Testis (tissue), 2 donors: Measurements from ENCODE around the gene FAM98C.

ENCODE experiments used
- CTCF ChIP-seq, 3 experiments: fragments of 450-650 bp in 2 of 3; fragments of 200-600 bp in 1 of 3; sonication (generic) in 1 of 3; IDR thresholded peaks; one replicate each; pipeline ENCODE4 v1.5.1; 2016 to 2019; ENCODE audit warnings: antibody characterized with exemption in 3 of 3, mild to moderate bottlenecking in 2 of 3, moderate library complexity in 1 of 3
- POLR2A ChIP-seq: fragments of 450-650 bp; IDR thresholded peaks from one replicate; pipeline ENCODE4 v1.6.1; 2017; ENCODE audit warnings: antibody characterized with exemption, mild to moderate bottlenecking, moderate library complexity

DNA sequence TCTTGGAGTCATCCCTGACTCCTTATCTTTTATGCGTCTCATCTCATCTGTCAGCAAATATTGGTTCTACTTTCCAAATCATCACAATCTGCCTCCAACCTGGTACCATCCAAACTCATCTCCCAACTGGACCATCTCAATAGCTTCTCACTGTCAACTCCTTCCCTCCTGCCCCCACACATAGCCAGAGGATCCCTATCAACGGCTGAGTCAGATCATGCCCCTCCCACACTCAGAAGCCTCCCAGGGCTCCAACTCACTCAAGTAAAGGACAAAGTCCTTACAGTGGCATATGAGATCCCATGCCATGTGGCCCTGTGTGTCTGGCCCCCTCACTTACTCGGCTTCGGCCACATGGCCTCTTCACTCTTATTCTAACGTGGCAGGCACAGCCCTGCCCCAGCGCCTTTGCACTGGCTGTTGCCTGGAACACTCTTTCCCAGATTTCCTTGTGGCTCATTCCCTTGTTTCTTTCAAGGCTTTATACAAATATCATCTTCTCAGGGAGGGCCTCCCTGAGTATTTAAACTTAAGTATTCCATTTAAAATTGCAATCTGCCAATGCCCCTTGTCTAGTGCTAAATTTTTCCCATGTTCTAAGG, 10.1 kb upstream of the FAM98C start:
- TF ChIP-seq POLR2A (no peak), CTCF (IDR thresholded peaks at IDR 0.05) (no peak)
